PFSK-1 (cell line): ENCODE data around the gene TADA1.

Source experiments
- POLR2AphosphoS5 ChIP-seq: IDR thresholded peaks from 2 replicates; pipeline ENCODE4 v1.6.1; 2012; ENCODE audit warnings: low read depth, mild to moderate bottlenecking, control low read depth, low read length, moderate library complexity
- REST ChIP-seq, 2 experiments: IDR thresholded peaks; 2 replicates each; pipeline versions ENCODE4 v1.6.1 to v1.8.0; 2011 to 2012; ENCODE audit warnings: low read depth in 2 of 2, low read length in 2 of 2, control low read depth in 1 of 2, inconsistent platforms in 1 of 2, mild to moderate bottlenecking in 1 of 2, moderate library complexity in 1 of 2; ENCODE audit not compliant: insufficient read depth in 1 of 2
- TAF1 ChIP-seq: IDR thresholded peaks from 2 replicates; pipeline ENCODE4 v1.6.1; 2012; ENCODE audit warnings: low read length, control low read depth, borderline replicate concordance; ENCODE audit not compliant: insufficient read depth

- TF ChIP-seq POLR2AphosphoS5, result no peak
- TF ChIP-seq TAF1, result no peak
- TF ChIP-seq REST (IDR thresholded peaks at IDR 0.05; ENCODE audit: insufficient read depth in 1 of 2, low read depth in 2 of 2, low read length in 2 of 2), result no peak
Measured at GRCh38 chr1:166839600-166840308, 36.3 kb downstream of the TADA1 start.
